ENCODE measurements around the gene CES3.
"Not testable (repeated sequence)": the region's sequence is repeated elsewhere in the genome, so short reads cannot be mapped to it uniquely, and the experiment has no call there.

The CES3 gene

GRCh38 chr16:66972983-66973382 is 11.9 kb downstream of the CES3 start:
- no peak for DNase-seq (ENCODE audit: low read depth)

GRCh38 chr16:66973716-66974115 is 12.7 kb downstream of the CES3 start:
- no peak for DNase-seq (ENCODE audit: low read depth)

GRCh38 chr16:66974156-66974931 is 13.3 kb downstream of the CES3 start:
- not testable (repeated sequence) for DNase-seq (ENCODE audit: low read depth)

GRCh38 chr16:66974932-66975246 is 13.8 kb downstream of the CES3 start:
- DNase-seq (ENCODE audit: low read depth) = not testable (repeated sequence)

- DNase-seq (ENCODE audit: low read depth) = no peak
Observed at GRCh38 chr16:66975302-66975893, 14.3 kb downstream of the CES3 start.

- DNase-seq (ENCODE audit: low read depth) = peak; percentile 69
Observed at GRCh38 chr16:66976746-66977145, 15.7 kb downstream of the CES3 start.

GRCh38 chr16:66977341-66978113 is 16.5 kb downstream of the CES3 start:
- DNase-seq (ENCODE audit: low read depth) = peak; percentile 83

- no peak for DNase-seq (ENCODE audit: low read depth)
Observed at GRCh38 chr16:66979011-66979717, 18.1 kb downstream of the CES3 start.

- DNase-seq (ENCODE audit: low read depth) = no peak
Observed at GRCh38 chr16:66983033-66983432, 22.0 kb downstream of the CES3 start.

GRCh38 chr16:66984892-66985311 is 23.8 kb downstream of the CES3 start:
- no peak for DNase-seq (ENCODE audit: low read depth)

- no peak for DNase-seq (ENCODE audit: low read depth)
Observed at GRCh38 chr16:66986559-66986958, 25.5 kb downstream of the CES3 start.

- DNase-seq (ENCODE audit: low read depth) = peak; percentile 82
Observed at GRCh38 chr16:66988197-66988788, 27.2 kb downstream of the CES3 start, which contains the start of gene CES4A. CES4A (plus strand) TSS chr16:66988589; CDS start chr16:66988773, 184 bp downstream.

GRCh38 chr16:66991545-66992077 is 30.5 kb downstream of the CES3 start:
- no peak for DNase-seq (ENCODE audit: low read depth)

GRCh38 chr16:66993558-66993957 is 32.5 kb downstream of the CES3 start:
- not testable (repeated sequence) for DNase-seq (ENCODE audit: low read depth)

GRCh38 chr16:66996324-66996982 is 35.4 kb downstream of the CES3 start:
- peak; percentile 96 for DNase-seq (ENCODE audit: low read depth)

- no peak for DNase-seq (ENCODE audit: low read depth)
Observed at GRCh38 chr16:66996983-66997358, 35.9 kb downstream of the CES3 start.

- DNase-seq (ENCODE audit: low read depth) = peak; percentile 29
Observed at GRCh38 chr16:67000384-67001351, 39.6 kb downstream of the CES3 start.

- no peak for DNase-seq (ENCODE audit: low read depth)
Observed at GRCh38 chr16:67001726-67002125, 40.7 kb downstream of the CES3 start.

- DNase-seq (ENCODE audit: low read depth) = peak; percentile 72
Observed at GRCh38 chr16:67006930-67007658, 46.0 kb downstream of the CES3 start.
